Natural killer cell (primary cell): ENCODE results near the gene IPO7. TPM values are rescaled to one million over a fixed set of nuclear protein-coding genes. Genes with fewer than 3 reads are reported as not detected.
"Not testable (repeated sequence)": the region's sequence is repeated elsewhere in the genome, so short reads cannot be mapped to it uniquely, and the experiment has no call there.

Experiments
- ATAC-seq, 3 donors: fragments of 150-1000 bp in 2 of 3; fragments of 200-7000 bp in 1 of 3; cut with Tn5 transposase; 1 replicate in 1 of 3; 2 replicates in 2 of 3; pipeline ENCODE4 v1.10.0; 2021; ENCODE audit warnings: mild to moderate bottlenecking in 2 of 3, moderate library complexity in 2 of 3
- DNase-seq, 2 donors: peaks; one replicate each; pipeline versions ENCODE4 v3.0.0 to v3.0.0-alpha.2; 2013 to 2021; ENCODE audit warnings: mixed read lengths in 1 of 2
- H3K27ac ChIP-seq: one replicate; pipeline ENCODE4 v1.5.1; 2013; ENCODE audit warnings: mild to moderate bottlenecking, low read length
- H3K27me3 ChIP-seq: one replicate; pipeline ENCODE4 v1.6.1; 2013; ENCODE audit warnings: low read length; ENCODE audit not compliant: control insufficient read depth, insufficient read depth
- H3K36me3 ChIP-seq: one replicate; pipeline ENCODE4 v1.6.1; 2013; ENCODE audit warnings: low read length; ENCODE audit not compliant: control insufficient read depth, insufficient read depth
- H3K4me1 ChIP-seq: one replicate; pipeline ENCODE4 v1.6.1; 2013; ENCODE audit warnings: low read length; ENCODE audit not compliant: control insufficient read depth, insufficient read depth
- H3K4me3 ChIP-seq: one replicate; pipeline ENCODE4 v1.5.1; 2013; ENCODE audit warnings: low read length
- H3K9me3 ChIP-seq: one replicate; pipeline ENCODE4 v1.6.1; 2013; ENCODE audit warnings: low read length; ENCODE audit not compliant: control insufficient read depth, insufficient read depth
- H3K27ac Mint-ChIP-seq, 2 donors: one replicate each; pipeline ENCODE4 v1.8.0; 2022; ENCODE audit warnings: mild to moderate bottlenecking in 2 of 2, mixed read lengths in 2 of 2, moderate library complexity in 1 of 2
- H3K27me3 Mint-ChIP-seq, 2 donors: one replicate each; pipeline ENCODE4 v1.8.0; 2022; ENCODE audit warnings: low read depth in 2 of 2, mixed read lengths in 2 of 2
- H3K36me3 Mint-ChIP-seq: one replicate; pipeline ENCODE4 v1.8.0; 2022; ENCODE audit warnings: mixed read lengths
- H3K4me1 Mint-ChIP-seq, 2 donors: one replicate each; pipeline ENCODE4 v1.8.0; 2022; ENCODE audit warnings: mixed read lengths in 2 of 2
- H3K4me3 Mint-ChIP-seq: one replicate; pipeline ENCODE4 v1.8.0; 2022; ENCODE audit warnings: mild to moderate bottlenecking, moderate library complexity, mixed read lengths
- H3K9me3 Mint-ChIP-seq, 2 donors: one replicate each; pipeline ENCODE4 v1.8.0; 2022; ENCODE audit warnings: mixed read lengths in 2 of 2
- WGBS: methylation state at CpG from one replicate; pipeline ENCODE4 v1.1.7; 2013; ENCODE audit warnings: missing lambda C conversion rate; ENCODE audit not compliant: insufficient coverage; 5-methylcytosine and 5-hydroxymethylcytosine counted together
- intact Hi-C: fragments of 100-400 bp; cut with micrococcal nuclease; formaldehyde crosslinking; loops from one replicate; pipeline ENCODE4 v1.14.2; 2022
- total RNA-seq, 4 donors: library from RNA; stranded (reverse); fragments of 120-200 nt in 1 of 4; gene quantifications; one replicate each; pipeline versions ENCODE4 v1.2.3 to v1.2.4, GENCODE V29; 2013 to 2022
- TF ChIP-seq, protein P1 (sequence below): fragments of 200-600 bp; IDR thresholded peaks from one replicate; pipeline ENCODE4 v1.8.0; 2022; ENCODE audit warnings: antibody characterized with exemption

IPO7 gene
- total RNA-seq, 3 donors from 2014 or later (not counting 1 experiment from before 2014, with no cell fraction given), result 47.2 to 62.3 (median 58.0) TPM

DNA sequence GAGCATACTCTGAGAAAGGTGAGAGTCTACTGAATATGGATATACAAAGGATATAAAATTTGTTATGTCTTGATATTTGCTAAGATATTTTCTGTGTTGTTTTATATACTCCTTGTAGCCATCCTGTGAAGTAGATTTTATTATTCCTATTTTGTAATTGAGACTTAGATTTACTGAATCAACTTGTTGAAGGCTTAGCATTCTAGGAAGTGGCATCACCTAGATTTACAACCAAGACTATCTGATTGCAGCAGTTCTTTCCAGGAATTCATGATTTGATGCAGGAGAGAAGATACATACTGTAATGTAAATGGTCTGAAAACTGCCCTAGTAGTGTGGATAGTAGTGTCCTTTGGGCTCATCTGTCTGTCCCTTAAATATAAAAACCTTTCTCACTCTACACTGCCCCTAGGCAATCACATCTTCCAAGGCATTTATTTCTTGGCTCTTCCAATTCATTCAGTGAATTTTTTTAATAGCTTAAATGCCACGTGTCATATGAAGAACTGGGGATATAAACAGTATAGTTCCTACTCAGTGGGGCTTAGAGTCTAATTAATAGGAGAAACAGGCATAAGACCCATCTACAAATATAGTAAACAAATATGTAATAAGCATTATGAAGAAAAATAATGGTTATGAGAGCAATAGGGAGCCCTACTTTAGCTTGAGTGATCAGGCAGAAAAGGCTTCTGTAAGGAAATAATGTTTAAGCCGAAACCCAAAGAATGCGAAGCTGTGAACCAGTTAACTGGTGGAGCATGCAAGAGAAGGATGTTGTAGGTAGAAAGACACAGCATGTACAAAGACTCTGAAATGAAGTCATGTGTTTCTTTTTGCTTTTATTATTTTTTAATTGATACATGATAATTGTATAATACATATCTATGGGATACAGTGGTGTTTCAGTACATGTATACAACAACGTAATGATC is 13.6 kb downstream of the IPO7 start:
- WGBS, result 90% methylated on average over 2 of the region's 4 CpGs
- H3K27ac ChIP-seq, result no peak overlapping the region
- H3K36me3 ChIP-seq, result peaks cover 2% of the 10 kb centered on the region
- no peak for DNase-seq
- Mint-ChIP-seq H3K4me1 (peaks cover 46 to 50% of the 10 kb centered on the region in 2 donors), H3K36me3 (no peaks in the 10 kb centered on the region), H3K27me3 (no peaks in the 10 kb centered on the region), H3K4me3 (no peak overlapping the region), H3K27ac (peak overlapping the region in 1 of 2 donors; percentile 23), H3K9me3 (no peaks in the 10 kb centered on the region)
- peaks cover 5% of the 10 kb centered on the region for H3K4me1 ChIP-seq
- intact Hi-C loops, result no loop called here
- TF ChIP-seq, protein P1, sequence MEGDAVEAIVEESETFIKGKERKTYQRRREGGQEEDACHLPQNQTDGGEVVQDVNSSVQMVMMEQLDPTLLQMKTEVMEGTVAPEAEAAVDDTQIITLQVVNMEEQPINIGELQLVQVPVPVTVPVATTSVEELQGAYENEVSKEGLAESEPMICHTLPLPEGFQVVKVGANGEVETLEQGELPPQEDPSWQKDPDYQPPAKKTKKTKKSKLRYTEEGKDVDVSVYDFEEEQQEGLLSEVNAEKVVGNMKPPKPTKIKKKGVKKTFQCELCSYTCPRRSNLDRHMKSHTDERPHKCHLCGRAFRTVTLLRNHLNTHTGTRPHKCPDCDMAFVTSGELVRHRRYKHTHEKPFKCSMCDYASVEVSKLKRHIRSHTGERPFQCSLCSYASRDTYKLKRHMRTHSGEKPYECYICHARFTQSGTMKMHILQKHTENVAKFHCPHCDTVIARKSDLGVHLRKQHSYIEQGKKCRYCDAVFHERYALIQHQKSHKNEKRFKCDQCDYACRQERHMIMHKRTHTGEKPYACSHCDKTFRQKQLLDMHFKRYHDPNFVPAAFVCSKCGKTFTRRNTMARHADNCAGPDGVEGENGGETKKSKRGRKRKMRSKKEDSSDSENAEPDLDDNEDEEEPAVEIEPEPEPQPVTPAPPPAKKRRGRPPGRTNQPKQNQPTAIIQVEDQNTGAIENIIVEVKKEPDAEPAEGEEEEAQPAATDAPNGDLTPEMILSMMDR, result no peak
- H3K4me3 ChIP-seq, result no peak overlapping the region
- H3K27me3 ChIP-seq, result no peaks in the 10 kb centered on the region
- ATAC-seq, result no peak
- no peaks in the 10 kb centered on the region for H3K9me3 ChIP-seq

DNA sequence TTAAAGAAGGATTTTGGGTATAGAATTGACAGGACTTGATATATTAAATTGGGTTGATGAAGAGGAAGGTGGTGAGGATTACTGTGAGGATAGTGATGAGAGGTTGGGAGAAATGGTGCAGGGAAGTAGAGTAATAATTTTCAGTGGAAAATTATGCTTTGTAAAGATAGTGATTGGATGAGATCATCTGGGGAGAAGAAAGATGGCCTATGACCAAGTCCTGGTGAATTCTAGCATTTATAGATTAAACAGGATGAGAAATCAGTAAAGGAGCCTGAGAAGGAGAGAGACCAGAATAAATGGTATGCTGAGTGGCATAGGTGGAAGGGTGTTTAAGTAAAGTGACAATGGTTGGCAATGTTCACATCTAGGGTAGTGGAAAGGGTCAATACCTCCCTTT is 15.0 kb downstream of the IPO7 start:
- DNase-seq (no peak), ATAC-seq (no peak)
- Histone ChIP-seq H3K36me3 (peaks cover 3% of the 10 kb centered on the region), H3K27me3 (no peaks in the 10 kb centered on the region), H3K9me3 (no peaks in the 10 kb centered on the region), H3K4me1 (no peaks in the 10 kb centered on the region), H3K27ac (no peak overlapping the region), H3K4me3 (no peak overlapping the region)
- Mint-ChIP-seq H3K9me3 (no peaks in the 10 kb centered on the region), H3K4me1 (peaks cover 43 to 47% of the 10 kb centered on the region in 2 donors), H3K27ac (no peak overlapping the region), H3K4me3 (no peak overlapping the region), H3K36me3 (no peaks in the 10 kb centered on the region), H3K27me3 (no peaks in the 10 kb centered on the region)
- intact Hi-C loops, result no loop called here
- TF ChIP-seq, protein P1, result no peak

DNA sequence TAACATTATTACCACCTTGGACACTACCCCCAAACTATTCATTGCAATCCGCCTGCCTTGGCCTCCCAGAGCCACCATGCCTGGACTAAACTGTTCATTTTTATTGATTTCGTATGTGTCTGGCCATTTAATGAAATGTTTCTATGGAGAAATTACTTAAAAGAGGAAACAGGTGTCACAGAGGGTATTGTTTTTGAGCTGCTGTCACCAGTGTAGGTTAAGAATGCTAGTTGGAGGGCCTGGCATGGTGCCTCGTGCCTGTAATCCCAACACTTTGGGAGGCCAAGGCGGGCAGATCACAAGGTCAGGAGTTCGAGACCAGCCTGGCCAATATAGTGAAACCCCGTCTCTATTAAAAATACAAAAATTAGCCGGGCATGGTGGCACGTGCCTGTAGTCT is 17.4 kb downstream of the IPO7 start:
- H3K27me3 Mint-ChIP-seq, result not testable (repeated sequence)
- peaks cover 31 to 40% of the 10 kb centered on the region in 2 donors for H3K4me1 Mint-ChIP-seq

DNA sequence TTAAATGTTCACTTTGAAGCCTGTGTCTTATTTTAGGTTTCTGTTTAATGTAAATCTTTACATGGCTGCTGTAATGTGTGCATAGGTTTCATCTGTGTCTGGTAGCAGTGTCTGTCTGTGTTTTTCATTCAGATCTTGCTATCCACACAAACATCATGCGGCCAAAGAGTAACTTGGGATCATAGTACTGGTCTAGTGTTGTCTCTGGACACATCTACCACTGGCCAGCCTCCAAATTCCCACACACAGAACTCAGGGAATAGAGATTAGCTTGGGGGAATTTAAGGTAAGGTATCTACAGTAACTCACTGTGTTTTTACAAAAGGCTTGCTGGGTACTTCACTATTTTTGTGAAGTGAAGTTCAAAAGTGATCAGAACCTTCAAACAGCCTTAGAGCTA is 44.3 kb downstream of the IPO7 start:
- no peak overlapping the region for H3K4me3 ChIP-seq
- WGBS, result 100% methylated on average over 1 of the region's 1 CpG
- H3K4me3 Mint-ChIP-seq, result no peak overlapping the region
- H3K4me1 ChIP-seq, result no peaks in the 10 kb centered on the region
- no peak for ATAC-seq
- H3K9me3 ChIP-seq, result no peaks in the 10 kb centered on the region
- no peak for DNase-seq
- H3K4me1 Mint-ChIP-seq, result no peaks in the 10 kb centered on the region
- peaks cover 16% of the 10 kb centered on the region for H3K36me3 Mint-ChIP-seq
- no peak overlapping the region for H3K27ac ChIP-seq
- TF ChIP-seq, protein P1, result no peak
- H3K27me3 Mint-ChIP-seq, result no peaks in the 10 kb centered on the region
- no peaks in the 10 kb centered on the region for H3K27me3 ChIP-seq
- intact Hi-C loops, result no loop called here
- peaks cover 71% of the 10 kb centered on the region for H3K36me3 ChIP-seq
- H3K27ac Mint-ChIP-seq, result no peak overlapping the region
- H3K9me3 Mint-ChIP-seq, result no peaks in the 10 kb centered on the region

More for the DNA sequence above, 17.4 kb downstream of the IPO7 start:
- H3K4me1 ChIP-seq, H3K27ac Mint-ChIP-seq, H3K36me3 Mint-ChIP-seq, DNase-seq, H3K4me3 Mint-ChIP-seq, intact Hi-C loops, ATAC-seq, H3K27ac ChIP-seq, H3K4me3 ChIP-seq, H3K27me3 ChIP-seq, H3K9me3 ChIP-seq, H3K36me3 ChIP-seq, H3K9me3 Mint-ChIP-seq: not testable (repeated sequence)
- WGBS, result 78% methylated on average over 7 of the region's 8 CpGs
